Fibroblast of skin of right quadriceps (primary cell): ENCODE results near the gene RAB30.
"Not testable (repeated sequence)": the region's sequence is repeated elsewhere in the genome, so short reads cannot be mapped to it uniquely, and the experiment has no call there.

Experiments
- DNase-seq: peaks from one replicate; pipeline ENCODE4 v3.0.0-alpha.2; 2013

The RAB30 gene

DNA sequence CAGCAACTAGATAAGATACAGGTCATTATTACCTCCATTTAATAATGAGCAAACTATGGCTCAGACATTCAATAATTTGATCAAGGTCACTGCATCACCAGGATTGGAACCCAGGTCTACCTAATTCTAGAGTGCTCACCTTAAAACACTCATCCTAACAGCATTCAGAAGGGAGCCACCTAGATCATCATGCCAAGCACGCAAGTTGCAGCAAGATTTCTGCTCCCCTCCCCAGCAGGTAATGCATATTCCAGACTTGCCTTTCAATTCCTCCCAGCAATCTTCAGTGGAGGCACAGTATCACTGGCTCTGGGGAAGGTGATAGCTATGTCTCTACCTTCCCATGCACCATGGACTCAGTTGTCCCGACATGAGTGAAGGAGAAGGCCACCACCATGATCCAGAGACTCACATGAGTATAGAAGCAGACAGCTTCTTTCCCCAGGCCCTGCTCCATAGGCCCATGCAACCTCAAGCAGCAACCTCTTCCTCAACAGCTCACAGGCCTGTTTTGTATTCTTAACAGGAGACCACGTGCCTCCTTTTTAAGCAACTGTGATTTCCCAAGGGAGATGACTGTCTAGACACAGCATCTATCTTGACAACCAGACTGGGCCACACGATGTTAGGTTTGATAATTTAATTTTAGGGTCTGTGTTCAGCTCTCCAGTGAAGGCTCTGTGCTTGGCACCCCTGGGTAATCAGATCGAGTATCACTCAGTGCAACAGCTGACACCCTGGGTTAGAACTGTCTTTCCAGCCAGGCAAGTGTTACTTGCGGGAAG, 36.4 kb downstream of the RAB30 start:
- DNase-seq: peak; percentile 59

DNA sequence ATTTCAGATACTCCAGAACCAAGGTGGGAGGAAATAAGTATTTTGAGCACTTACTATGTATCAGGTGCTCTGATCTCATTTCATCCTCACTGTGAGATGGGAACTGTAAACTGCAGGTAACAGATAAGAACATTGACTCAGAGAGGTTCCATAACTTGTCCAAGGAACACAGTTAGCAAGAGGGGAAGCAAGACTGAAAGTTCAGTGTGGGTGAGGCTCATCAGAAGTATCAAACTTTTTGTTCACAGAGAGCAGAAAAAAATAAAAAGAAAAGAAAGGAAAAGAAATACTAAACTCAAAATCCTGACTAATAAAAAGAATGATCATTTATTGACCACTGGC, 37.1 kb downstream of the RAB30 start:
- no peak for DNase-seq

DNA sequence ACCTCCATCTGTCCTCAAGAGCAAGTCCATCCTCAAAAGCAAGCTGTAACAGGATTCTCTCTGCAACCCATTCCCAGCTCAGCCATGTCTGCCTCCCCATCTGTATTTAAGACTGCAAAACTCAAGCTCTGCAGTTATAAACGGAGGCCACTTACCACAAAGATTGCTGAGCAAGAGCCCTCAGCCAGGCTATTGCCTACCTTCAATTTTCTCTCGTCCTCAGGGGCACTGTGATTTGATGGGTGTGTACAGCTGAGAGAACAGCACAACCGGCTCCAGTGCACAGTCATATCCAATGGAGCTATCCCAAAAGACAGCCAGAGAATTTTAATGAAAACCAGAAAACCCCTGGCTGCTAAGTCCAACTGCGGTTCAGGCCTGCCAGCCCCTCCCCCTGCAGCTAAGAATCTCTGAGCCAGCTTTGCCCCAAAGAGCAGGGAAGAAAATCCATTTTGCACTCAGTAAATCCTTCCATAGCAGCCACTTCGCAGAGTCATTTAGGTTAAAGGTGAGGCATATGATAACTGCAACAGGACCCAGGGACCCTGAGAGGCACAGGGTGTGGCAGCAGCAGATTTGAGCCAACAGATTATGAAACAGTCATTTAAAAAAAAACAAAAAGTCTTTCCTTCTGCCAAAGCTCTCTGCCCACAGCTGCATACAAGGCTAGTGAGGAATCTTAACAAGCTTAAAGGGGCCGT, 37.6 kb downstream of the RAB30 start:
- DNase-seq: peak; percentile 96

- DNase-seq: no peak
Observed at GRCh38 chr11:83033371-83033770, 38.3 kb downstream of the RAB30 start.

DNA sequence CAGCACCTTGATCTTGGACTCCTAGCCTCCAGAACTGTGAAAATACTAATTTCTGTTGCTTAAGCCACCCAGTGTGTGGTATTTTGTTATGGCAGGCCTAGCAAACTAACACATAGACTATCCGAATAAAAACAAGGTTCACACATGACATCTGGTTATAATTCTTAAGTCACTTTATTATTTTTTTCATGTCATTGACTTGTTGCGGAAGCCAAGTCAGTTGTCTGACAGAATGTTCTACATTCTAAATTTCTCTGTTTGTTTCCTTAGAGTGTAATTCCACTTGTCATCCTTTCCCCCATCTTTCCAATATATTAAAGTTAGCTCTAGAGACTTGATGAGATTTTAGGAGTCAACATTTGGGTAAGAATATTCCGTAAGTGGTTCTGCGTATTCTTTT, 40.6 kb downstream of the RAB30 start:
- no peak for DNase-seq

DNA sequence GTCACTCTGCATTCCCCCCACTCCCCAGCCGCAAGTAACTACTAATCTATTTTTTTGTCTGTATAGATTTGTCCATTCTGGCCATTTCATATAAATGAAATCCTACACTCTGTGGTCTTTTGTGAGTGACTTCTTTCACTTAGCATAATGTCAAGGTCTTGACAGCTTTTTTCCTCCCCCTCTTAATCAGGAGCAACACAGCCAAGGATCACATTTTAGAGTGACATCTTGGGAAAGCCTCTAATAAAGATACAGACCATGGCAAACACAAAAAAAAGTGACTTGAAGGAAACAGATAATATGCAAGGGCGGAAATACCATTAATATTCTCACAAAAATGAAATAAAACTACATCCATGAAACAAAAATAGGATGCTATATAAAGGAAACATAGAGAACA, 43.9 kb downstream of the RAB30 start:
- DNase-seq: no peak

- DNase-seq: no peak
Observed at GRCh38 chr11:83027289-83027688, 44.4 kb downstream of the RAB30 start.

DNA sequence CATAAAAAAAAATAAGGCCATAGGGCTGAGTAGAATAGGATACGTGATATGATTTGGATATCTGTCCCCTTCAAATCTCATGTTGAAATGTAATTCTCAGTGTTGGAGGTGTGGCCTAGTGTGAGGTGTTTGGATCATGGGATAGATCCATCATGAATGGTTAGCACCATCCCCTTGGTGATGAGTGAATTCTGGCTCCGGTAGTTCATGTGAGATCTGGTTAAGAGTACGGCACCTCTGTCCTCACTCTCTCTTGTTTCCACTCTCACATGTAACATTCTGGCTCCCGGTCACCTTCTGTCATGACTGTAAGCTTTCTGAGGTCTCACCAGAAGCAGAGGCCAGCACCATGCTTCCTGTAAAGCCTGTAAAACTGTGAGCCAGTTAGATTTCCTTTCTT, 45.5 kb downstream of the RAB30 start:
- DNase-seq: no peak

DNA sequence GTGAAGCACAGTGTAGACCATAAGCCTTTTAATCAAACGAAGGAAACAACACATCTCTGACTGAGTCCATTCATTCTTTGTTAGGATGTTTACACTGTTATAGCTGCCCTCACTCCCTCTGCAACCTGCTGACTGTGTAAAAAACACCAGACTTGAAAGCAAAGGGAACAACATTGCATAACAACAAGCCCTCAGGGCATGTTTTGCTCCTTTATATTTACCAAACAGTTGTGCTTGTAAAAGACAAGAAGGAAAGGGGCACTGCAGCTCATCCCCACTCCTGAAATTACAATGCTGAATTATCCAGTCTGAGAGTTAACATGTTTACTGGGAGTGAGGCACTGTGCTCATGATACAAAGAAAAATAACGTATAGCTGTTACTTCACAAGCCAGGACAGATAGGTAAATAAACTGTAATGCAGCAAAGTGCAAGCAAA, 46.4 kb downstream of the RAB30 start:
- no peak for DNase-seq

DNA sequence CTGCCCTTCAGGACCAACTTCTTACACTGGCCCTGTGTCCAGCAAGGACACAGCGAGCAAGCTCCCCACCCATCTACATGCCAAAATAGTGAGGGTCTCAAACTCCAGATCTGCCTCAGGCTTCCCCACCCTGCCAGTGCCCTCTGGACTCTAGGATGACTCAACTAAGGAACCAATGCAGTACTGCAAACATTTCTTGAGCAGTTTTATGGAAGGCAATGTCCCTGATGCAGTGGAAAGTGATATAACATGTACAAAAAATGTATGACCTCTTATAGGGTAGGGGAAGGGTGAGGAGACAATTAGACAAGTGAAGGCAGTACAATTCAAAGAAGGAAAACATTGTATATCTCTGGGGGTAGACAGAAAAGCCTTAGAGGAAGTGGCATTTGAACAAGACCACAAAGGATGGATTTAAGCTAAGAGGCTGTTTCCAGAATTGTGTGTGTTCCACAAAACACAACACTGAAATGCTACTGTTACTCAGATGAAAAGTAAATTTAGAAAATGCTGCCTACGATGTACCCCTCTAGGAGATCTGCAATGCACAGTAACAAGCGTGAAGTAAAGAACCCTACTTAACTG, 47.3 kb downstream of the RAB30 start:
- no peak for DNase-seq

GRCh38 chr11:83023410-83023809, 48.3 kb downstream of the RAB30 start:
- DNase-seq: no peak

GRCh38 chr11:83021780-83022125, 49.9 kb downstream of the RAB30 start:
- peak; percentile 30 for DNase-seq

DNA sequence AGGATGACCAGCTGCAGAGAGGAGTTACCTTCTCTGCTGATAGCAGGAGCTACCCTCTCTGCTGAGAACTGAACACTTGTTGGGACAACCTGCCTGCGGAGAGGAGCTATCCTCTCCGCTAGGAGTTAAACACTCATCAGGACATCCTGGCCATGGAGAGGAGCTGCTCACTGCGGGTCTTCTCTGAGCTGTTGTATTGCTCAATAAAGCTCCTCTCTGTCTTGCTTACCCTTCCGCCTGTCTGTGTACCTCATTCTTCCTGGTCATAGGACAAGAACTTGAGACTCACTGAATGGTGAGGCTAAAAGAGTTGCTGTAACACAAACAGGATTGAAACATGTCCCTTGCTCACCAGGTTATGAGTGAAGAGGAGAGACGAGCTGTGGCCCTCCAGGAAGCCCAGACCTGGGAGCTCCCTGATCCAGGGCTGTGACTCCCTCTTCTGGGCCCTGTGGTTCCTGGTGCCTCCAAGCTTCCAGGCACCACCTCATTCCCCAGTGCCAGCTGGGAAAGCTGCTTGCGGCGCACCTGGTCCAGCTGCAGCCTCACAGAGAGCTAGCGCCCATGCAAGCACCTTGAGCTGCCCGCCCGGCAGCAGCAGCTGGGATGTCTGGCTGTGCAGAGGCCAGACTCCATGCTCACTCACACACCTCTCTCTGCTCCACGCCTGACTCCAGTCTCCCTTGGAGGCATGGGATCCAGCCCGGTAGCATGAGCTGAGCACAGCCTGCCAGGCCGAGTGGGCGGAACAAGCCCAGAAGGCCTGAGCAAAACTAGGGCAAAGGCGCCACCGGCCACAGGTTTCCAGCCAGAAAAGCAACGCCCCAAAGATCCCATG, 50.5 kb downstream of the RAB30 start:
- no peak for DNase-seq

GRCh38 chr11:83019888-83020579, 51.7 kb downstream of the RAB30 start:
- no peak for DNase-seq

DNA sequence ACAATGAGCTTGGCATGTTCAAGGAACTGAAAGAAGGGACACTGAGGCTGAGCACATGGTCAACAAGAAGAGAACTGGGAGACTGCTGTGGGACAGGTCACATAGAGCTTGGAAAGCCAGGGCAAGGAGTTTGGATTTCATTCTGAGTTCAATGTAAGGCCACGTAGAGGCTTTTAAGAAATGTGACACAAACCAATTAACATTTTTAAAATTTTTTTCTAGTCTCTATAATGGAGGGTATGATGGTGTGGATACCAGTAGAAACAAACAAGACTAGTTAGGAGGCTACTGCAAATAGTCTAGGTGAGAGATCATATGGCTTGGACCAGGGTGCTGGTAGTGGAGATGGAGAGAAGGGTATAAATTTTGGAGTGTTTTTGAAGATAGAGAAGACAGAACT, 56.7 kb downstream of the RAB30 start:
- DNase-seq: no peak

DNA sequence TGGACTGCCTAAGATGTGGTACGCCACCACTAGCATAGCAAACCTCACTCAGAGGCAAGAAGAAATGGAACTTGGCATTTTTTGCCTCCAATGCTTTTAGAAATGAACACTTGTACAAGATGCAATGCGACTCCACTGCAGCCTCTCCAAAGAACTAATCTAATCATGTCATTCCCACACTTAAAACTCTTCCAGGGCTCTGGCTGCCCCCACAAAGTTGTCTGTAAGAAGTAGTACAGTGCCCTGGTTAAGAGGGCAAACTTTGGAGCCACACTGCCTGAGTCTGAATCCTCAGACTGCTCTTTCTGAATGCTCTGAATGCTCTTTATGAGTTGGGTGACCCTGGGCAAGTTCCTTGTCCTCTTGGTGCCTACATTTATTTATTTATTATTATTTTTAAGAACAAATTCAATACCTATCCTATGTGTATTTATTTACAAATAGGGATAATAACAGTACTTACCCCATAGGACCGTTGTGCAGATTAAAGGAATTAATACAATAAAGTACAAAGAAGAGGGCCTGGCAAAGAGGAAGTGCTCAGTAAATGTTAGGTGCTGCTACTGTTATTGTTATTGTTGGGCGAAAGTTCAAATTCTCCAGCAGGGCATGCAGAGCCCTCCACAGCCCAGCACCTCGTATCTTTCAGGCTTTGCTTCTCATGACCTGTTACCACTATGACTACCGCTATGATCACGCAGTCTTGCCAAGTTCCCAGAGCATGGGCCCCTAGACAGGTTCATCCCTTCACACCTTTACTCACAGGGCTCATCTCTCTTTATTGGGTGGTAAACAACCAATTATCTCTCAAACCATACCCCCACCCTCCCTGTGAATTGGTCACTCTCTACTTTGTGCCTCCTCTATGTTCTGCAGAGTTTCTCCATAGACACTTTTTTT, 59.3 kb downstream of the RAB30 start:
- DNase-seq: no peak

- DNase-seq: no peak
Observed at GRCh38 chr11:83011333-83012167, 60.1 kb downstream of the RAB30 start.

DNA sequence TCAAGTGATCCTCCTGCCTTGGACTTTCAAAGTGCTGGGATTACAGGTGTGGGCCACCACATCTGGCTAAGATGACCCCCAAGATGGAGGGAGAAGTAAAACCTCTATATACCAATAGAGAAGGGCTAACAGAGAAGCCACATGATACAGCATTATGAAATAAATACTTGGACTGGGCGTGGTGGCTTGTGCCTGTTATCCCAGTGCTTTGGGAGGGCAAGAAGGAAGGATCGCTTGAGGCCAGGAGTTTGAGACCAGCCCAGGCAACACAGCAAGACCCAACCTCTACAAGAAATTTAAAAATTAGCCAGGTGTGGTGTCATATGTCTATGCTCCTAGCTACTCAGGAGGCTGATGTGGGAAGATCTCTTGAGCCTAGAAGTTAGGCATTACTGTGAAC, 61.7 kb downstream of the RAB30 start:
- DNase-seq: no peak

DNA sequence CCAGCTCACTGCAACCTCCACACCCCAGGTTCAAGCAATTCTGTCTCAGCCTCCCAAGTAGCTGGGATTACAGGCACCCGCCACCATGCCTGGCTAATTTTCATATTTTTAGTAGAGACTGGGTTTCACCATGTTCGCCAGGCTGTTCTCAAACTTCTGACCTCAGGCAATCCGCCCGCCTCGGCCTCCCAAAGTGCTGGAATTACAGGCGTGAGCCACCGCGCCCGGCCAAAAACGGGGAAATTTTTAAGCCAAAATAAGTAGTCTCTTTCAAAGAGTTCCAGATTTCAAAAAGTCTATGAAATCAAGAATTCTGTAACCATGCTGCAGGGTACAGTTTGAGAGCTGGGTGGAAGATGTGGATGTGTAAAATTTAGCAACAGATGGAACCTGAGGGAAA, 62.6 kb downstream of the RAB30 start:
- not testable (repeated sequence) for DNase-seq

DNA sequence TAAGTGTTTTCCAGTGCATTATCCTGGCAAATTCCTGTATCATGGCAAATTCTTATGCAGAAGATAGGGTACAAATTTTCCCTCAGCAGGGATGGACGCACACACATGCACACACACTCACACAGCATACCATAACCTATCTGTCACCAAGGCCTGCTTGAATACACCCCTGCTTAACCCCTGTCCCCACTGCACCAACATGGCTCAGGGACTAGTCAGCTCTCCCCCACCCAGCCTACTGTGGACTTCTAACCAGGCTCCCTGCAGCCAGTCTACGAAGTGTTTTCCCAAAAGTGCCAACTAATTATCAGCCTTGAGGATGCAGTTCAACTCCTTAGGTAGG, 63.1 kb downstream of the RAB30 start:
- DNase-seq: peak; percentile 70
